Sigmoid colon (tissue), 4 donors: ENCODE data around the gene MAP2K1.

Experiments
- EP300 ChIP-seq, 4 donors: sonication (generic); formaldehyde crosslinking; IDR thresholded peaks; one replicate each; pipeline ENCODE4 v1.6.1; 2017; ENCODE audit warnings: antibody characterized with exemption in 4 of 4
- POLR2A ChIP-seq, 2 donors: fragments of 450-650 bp; IDR thresholded peaks; one replicate each; pipeline ENCODE4 v1.6.1; 2016; ENCODE audit warnings: antibody characterized with exemption in 2 of 2, mild to moderate bottlenecking in 2 of 2, moderate library complexity in 2 of 2
- POLR2AphosphoS5 ChIP-seq, 4 donors: sonication (generic); formaldehyde crosslinking; IDR thresholded peaks; one replicate each; pipeline ENCODE4 v1.6.1; 2017; ENCODE audit warnings: antibody characterized with exemption in 4 of 4
- TF ChIP-seq, protein P1 (sequence below), 4 experiments: fragments of 450-650 bp in 3 of 4; fragments of 200-600 bp in 1 of 4; IDR thresholded peaks; one replicate each; pipeline ENCODE4 v1.5.1; 2016 to 2019; ENCODE audit warnings: antibody characterized with exemption in 4 of 4, mild to moderate bottlenecking in 3 of 4, moderate library complexity in 2 of 4

DNA sequence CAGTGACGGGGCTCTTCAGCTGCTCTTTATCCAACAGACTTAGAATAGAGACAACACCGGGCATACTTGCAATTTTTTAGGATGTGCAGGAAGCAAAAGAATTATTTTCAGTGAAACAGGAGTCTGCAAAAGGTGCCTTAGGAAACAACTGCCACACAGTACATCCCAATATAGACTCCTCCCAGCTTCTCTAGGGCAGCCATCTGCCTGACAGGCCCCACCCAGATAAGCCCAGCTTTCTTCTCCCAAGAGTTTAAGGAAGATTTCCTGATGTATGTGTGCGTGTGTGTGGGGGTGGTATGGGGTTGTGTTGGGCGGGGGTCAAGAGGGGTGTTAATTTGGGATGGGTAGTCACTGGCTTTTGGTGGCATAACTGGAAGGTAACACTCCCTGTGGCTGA is 21.5 kb downstream of the MAP2K1 start:
- no peak for TF ChIP-seq POLR2A (IDR thresholded peaks at IDR 0.05)
- TF ChIP-seq, protein P1, sequence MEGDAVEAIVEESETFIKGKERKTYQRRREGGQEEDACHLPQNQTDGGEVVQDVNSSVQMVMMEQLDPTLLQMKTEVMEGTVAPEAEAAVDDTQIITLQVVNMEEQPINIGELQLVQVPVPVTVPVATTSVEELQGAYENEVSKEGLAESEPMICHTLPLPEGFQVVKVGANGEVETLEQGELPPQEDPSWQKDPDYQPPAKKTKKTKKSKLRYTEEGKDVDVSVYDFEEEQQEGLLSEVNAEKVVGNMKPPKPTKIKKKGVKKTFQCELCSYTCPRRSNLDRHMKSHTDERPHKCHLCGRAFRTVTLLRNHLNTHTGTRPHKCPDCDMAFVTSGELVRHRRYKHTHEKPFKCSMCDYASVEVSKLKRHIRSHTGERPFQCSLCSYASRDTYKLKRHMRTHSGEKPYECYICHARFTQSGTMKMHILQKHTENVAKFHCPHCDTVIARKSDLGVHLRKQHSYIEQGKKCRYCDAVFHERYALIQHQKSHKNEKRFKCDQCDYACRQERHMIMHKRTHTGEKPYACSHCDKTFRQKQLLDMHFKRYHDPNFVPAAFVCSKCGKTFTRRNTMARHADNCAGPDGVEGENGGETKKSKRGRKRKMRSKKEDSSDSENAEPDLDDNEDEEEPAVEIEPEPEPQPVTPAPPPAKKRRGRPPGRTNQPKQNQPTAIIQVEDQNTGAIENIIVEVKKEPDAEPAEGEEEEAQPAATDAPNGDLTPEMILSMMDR (IDR thresholded peaks at IDR 0.05), result no peak
- no peak for TF ChIP-seq EP300 (IDR thresholded peaks at IDR 0.05)
- TF ChIP-seq POLR2AphosphoS5 (IDR thresholded peaks at IDR 0.05), result no peak
